T-helper 1 cell treated with Interleukin-12 subunit alpha and Interleukin-12 subunit beta and Interleukin-4 antibody, amounts not matched to agents 30 ng/mL and 1 ng/mL, for 36 hours (primary cell): Measurements from ENCODE around the gene TTLL5. TPM values are rescaled to one million over a fixed set of nuclear protein-coding genes. Genes with fewer than 3 reads are reported as not detected.

Source experiments
- intact Hi-C: fragments of 100-400 bp; cut with micrococcal nuclease; formaldehyde crosslinking; loops from one replicate; pipeline ENCODE4 v1.15.1; 2024
- total RNA-seq: library from RNA; stranded (reverse); gene quantifications from 2 replicates; pipeline ENCODE4 v1.2.3, GENCODE V29; 2022

TTLL5 gene
- total RNA-seq, 1 donor from 2014 or later: 31.7 TPM

DNA sequence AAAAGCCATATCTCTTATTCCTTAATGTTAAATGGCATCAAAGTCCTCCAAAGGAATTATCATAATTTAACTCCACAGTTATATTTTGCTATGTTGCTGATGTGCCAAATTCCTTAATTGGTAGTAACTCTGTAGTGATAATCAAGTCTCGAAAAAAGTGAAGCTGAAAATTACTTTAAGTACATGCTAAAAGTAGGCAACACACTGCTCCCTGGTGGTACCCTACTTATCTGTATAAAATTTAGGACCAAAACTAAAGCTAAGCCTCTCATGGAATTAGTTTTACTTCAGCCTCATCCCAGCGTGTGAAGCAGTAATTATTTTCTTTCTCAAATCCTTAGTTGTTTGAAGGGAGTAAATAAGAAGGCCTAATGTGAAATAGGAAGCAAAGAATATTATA lies 132.8 kb downstream of the TTLL5 start:
- intact Hi-C loops: no loop called here

GRCh38 chr14:75794615-75795038 lies 133.6 kb downstream of the TTLL5 start:
- intact Hi-C loops: no loop called here

GRCh38 chr14:75800792-75801191 lies 139.7 kb downstream of the TTLL5 start:
- intact Hi-C loops: no loop called here

- intact Hi-C loops: no loop called here
These were observed 141.4 kb downstream of the TTLL5 start for GRCh38 chr14:75802486-75802885.

GRCh38 chr14:75803765-75804164 lies 142.7 kb downstream of the TTLL5 start:
- intact Hi-C loops: no loop called here

GRCh38 chr14:75804570-75805275 lies 143.7 kb downstream of the TTLL5 start:
- intact Hi-C loops: no loop called here

- intact Hi-C loops: no loop called here
These were observed 144.6 kb downstream of the TTLL5 start for GRCh38 chr14:75805646-75806045.

GRCh38 chr14:75806352-75806832 lies 145.3 kb downstream of the TTLL5 start:
- intact Hi-C loops: no loop called here

GRCh38 chr14:75807667-75808360 lies 146.8 kb downstream of the TTLL5 start:
- intact Hi-C loops: no loop called here

DNA sequence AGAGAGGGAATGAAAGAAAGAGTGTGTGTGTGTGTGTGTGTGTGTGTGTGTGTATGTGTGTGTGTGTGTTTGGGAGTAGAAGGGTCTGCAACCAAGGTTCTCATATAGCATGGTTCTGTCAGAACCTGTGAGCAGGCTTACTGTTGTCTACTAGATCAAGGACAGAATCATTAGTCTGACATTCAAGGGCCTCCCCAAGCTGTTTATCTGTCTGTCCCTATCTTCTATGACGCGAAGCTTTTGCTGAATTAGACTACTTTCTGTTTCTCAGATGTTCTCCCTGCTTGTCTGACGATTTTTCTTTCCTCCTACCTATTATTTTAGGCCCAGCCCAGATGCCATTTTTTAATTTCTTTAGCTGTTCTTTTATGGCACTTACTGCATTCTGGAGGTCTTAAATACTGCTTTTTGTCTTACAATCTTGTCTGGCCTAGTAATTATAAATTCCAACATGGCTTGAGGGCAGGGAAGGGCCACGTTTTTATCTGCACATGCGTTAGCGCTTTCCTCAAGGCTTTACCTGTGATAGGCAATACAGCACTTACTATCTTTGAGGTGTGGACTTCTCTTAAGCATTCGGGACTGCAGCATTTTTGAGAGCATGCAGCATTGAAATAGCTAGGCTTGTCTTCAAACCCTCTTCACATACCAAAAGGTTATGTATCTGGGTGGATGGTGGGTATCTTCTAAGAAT lies 150.2 kb downstream of the TTLL5 start:
- intact Hi-C loops: no loop called here

DNA sequence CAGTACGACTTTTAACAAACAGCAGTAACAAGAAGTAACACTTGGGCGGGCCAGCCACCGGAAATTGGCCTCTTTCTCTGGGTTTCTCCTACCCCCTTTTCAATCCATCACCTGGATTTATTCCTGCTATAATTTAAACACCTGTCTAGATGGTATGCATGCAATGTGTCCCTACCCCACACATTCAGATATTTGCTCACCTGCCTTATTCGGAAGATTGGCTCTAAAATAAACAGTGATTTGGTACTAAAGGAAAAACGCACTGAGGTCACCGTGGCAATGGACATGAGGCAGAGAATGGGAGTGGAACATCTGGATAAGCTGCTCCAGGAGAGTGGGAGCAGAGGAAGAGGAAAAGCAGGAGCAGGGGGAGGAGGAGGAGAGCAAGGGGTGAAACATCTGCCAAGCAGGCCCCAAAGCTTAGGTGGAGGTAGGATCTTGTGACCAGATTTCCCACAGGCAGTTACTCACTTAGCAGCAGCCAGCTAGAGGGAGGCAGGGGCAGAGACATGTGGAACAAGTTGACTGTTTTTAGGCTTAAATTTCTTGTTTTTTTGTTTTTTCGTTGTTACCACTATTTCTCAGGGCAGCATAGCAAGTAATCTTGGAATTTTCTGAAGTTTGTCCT lies 150.9 kb downstream of the TTLL5 start:
- intact Hi-C loops: no loop called here

- intact Hi-C loops: no loop called here
These were observed 151.6 kb downstream of the TTLL5 start for GRCh38 chr14:75812622-75813021.

GRCh38 chr14:75820761-75821160 lies 159.7 kb downstream of the TTLL5 start:
- intact Hi-C loops: no loop called here

GRCh38 chr14:75821831-75822521 lies 160.9 kb downstream of the TTLL5 start:
- intact Hi-C loops: no loop called here

GRCh38 chr14:75822522-75823141 lies 161.6 kb downstream of the TTLL5 start:
- intact Hi-C loops: no loop called here

DNA sequence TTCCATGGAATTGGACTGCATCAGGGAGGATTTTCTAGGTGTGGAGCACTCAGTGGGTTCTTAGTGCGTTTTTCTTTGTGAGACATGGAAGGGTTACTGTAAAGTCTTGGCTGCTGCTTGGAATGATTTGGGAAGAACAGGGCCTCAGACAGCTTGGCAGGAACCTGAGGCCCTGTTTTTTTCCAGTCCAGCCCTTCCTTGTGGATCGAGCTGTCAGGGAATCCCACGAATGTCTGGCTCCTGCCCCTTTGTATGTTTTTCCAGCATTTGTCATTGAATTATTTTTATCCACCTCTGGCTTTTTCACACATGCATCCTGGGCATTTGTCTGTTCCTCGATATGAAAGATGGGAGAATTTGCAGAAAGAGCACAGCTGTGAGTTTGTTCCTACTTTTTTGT lies 162.3 kb downstream of the TTLL5 start:
- intact Hi-C loops: no loop called here

DNA sequence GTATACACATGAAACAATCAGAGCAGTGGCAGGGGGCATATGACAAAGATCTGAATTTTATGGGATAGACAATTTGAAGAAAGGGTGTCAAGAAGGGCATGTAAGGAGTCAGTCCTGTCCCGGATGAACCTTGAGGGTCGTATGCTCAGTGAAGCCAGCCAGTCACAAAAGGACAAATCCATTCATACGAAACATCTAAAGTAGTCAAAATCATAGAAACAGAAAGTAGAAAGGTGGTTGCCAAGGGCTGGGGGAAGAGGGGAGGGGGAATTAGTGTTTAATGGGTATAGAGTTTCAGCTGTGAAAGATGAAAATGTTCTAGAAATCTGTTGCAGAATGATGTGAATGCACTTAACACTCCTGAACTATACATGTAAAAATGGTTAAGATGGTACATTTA lies 163.3 kb downstream of the TTLL5 start:
- intact Hi-C loops: no loop called here

DNA sequence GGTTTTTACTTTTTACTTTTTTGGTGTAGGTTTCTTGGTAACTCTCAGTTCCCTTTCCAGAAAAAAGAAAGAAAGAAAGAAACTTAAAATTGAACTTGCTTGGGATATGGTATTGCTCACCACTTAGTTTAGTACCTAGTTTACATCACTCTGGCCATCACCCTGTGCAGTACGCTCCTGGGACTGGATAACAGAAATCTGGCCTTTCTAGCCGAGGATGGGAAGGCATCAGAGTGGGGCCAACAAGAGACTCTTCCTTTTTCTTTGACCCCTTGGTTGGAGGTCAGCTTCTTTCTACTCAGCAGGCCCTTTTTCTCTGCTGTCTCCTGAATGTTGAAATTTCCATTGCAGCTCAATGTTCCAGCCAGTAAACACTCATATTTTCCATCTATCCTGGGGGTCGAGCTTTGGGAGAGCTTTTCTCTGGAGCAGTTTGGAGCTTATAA lies 164.1 kb downstream of the TTLL5 start:
- intact Hi-C loops: no loop called here

GRCh38 chr14:75826599-75826998 lies 165.6 kb downstream of the TTLL5 start:
- intact Hi-C loops: no loop called here

- intact Hi-C loops: no loop called here
These were observed 166.3 kb downstream of the TTLL5 start for GRCh38 chr14:75827331-75827730.

GRCh38 chr14:75829316-75829715 lies 168.3 kb downstream of the TTLL5 start:
- intact Hi-C loops: no loop called here
